Tibial artery (tissue), 4 donors: ENCODE results near the gene C5orf22.
"Not testable (repeated sequence)": the region's sequence is repeated elsewhere in the genome, so short reads cannot be mapped to it uniquely, and the experiment has no call there.

Source experiments
- DNase-seq, 2 donors: peaks; one replicate each; pipeline ENCODE4 v3.0.0-alpha.2; 2019
- H3K27ac ChIP-seq, 2 donors: fragments of 200-600 bp; sonication (generic) in 1 of 2; 1 replicate in 1 of 2; 2 replicates in 1 of 2; pipeline ENCODE4 v1.5.1; 2018 to 2019; ENCODE audit warnings: mild to moderate bottlenecking in 1 of 2
- H3K27me3 ChIP-seq, 2 donors: fragments of 200-600 bp; sonication (generic) in 1 of 2; one replicate each; pipeline versions ENCODE4 v1.5.1 to v1.6.0; 2016 to 2019
- H3K36me3 ChIP-seq, 3 donors: fragments of 200-600 bp; sonication (generic) in 2 of 3; one replicate each; pipeline ENCODE4 v1.5.1; 2016 to 2019; ENCODE audit warnings: mild to moderate bottlenecking in 2 of 3
- H3K4me1 ChIP-seq, 4 donors: fragments of 200-600 bp; sonication (generic) in 2 of 4; 1 replicate in 3 of 4; 2 replicates in 1 of 4; pipeline ENCODE4 v1.5.1; 2016 to 2019
- H3K4me3 ChIP-seq, 2 donors: fragments of 200-600 bp; sonication (generic) in 1 of 2; 1 replicate in 1 of 2; 2 replicates in 1 of 2; pipeline ENCODE4 v1.5.1; 2018 to 2019; ENCODE audit warnings: mild to moderate bottlenecking in 2 of 2
- H3K9me3 ChIP-seq, 3 donors: fragments of 200-600 bp; sonication (generic) in 1 of 3; one replicate each; pipeline ENCODE4 v1.5.1; 2016 to 2019
- CTCF ChIP-seq, 2 experiments: fragments of 200-600 bp in 1 of 2; fragments of 450-650 bp in 1 of 2; IDR thresholded peaks; one replicate each; pipeline ENCODE4 v1.5.1; 2017 to 2019; ENCODE audit warnings: antibody characterized with exemption in 2 of 2, mild to moderate bottlenecking in 1 of 2, moderate library complexity in 1 of 2
- intact Hi-C: fragments of 100-400 bp; cut with DNase I; formaldehyde crosslinking; loops from one replicate; pipeline ENCODE4 v1.15.0; 2023; ENCODE audit warnings: low total_unique reads

C5orf22 gene

GRCh38 chr5:31553863-31554262, 21.8 kb downstream of the C5orf22 start:
- DNase-seq, result no peak
- H3K4me1 ChIP-seq, result no peaks in the 10 kb centered on the region
- TF ChIP-seq CTCF (IDR thresholded peaks at IDR 0.05), result no peak
- H3K4me3 ChIP-seq, result no peak overlapping the region
- no peak overlapping the region for H3K27ac ChIP-seq
- no peaks in the 10 kb centered on the region for H3K27me3 ChIP-seq
- H3K36me3 ChIP-seq, result peaks cover 40 to 81% (median 64%) of the 10 kb centered on the region in 3 donors
- no peaks in the 10 kb centered on the region for H3K9me3 ChIP-seq
- intact Hi-C loops, result no loop called here

GRCh38 chr5:31554552-31554951, 22.5 kb downstream of the C5orf22 start:
- Histone ChIP-seq H3K27me3 (no peaks in the 10 kb centered on the region), H3K36me3 (peaks cover 34 to 74% (median 57%) of the 10 kb centered on the region in 3 donors), H3K27ac (no peak overlapping the region), H3K9me3 (no peaks in the 10 kb centered on the region), H3K4me3 (no peak overlapping the region), H3K4me1 (no peaks in the 10 kb centered on the region)
- intact Hi-C loops, result no loop called here
- DNase-seq, result no peak
- no peak for TF ChIP-seq CTCF (IDR thresholded peaks at IDR 0.05)

GRCh38 chr5:31556461-31556860, 24.4 kb downstream of the C5orf22 start:
- no peak for TF ChIP-seq CTCF (IDR thresholded peaks at IDR 0.05)
- DNase-seq, result no peak
- no peak overlapping the region for H3K27ac ChIP-seq

GRCh38 chr5:31559942-31560341, 27.8 kb downstream of the C5orf22 start:
- intact Hi-C loops, result no loop called here
- DNase-seq, result no peak
- Histone ChIP-seq H3K36me3 (peaks cover 0 to 28% (median 18%) of the 10 kb centered on the region in 3 donors), H3K27ac (no peak overlapping the region), H3K27me3 (no peaks in the 10 kb centered on the region), H3K4me1 (peaks cover 0 to 14% (median 3%) of the 10 kb centered on the region in 4 donors), H3K9me3 (no peaks in the 10 kb centered on the region), H3K4me3 (no peak overlapping the region)
- no peak for TF ChIP-seq CTCF (IDR thresholded peaks at IDR 0.05)

More at GRCh38 chr5:31556461-31556860, 24.4 kb downstream of the C5orf22 start:
- Histone ChIP-seq H3K27me3 (no peaks in the 10 kb centered on the region), H3K4me1 (no peaks in the 10 kb centered on the region), H3K4me3 (no peak overlapping the region), H3K9me3 (no peaks in the 10 kb centered on the region), H3K36me3 (peaks cover 25 to 62% (median 53%) of the 10 kb centered on the region in 3 donors)
- intact Hi-C loops, result no loop called here

GRCh38 chr5:31561946-31562345, 29.8 kb downstream of the C5orf22 start:
- H3K36me3 ChIP-seq, result peaks cover 0 to 9% (median 0%) of the 10 kb centered on the region in 3 donors
- no peak for DNase-seq
- TF ChIP-seq CTCF (IDR thresholded peaks at IDR 0.05), result no peak
- H3K9me3 ChIP-seq, result no peaks in the 10 kb centered on the region
- H3K27me3 ChIP-seq, result no peaks in the 10 kb centered on the region
- no peak overlapping the region for H3K27ac ChIP-seq
- H3K4me3 ChIP-seq, result no peak overlapping the region
- intact Hi-C loops, result no loop called here
- H3K4me1 ChIP-seq, result peaks cover 0 to 14% (median 3%) of the 10 kb centered on the region in 4 donors

- Histone ChIP-seq H3K36me3 (no peaks in the 10 kb centered on the region), H3K4me3 (no peak overlapping the region), H3K4me1 (peaks cover 0 to 14% (median 3%) of the 10 kb centered on the region in 4 donors), H3K9me3 (no peaks in the 10 kb centered on the region), H3K27me3 (no peaks in the 10 kb centered on the region), H3K27ac (no peak overlapping the region)
- no peak for DNase-seq
- TF ChIP-seq CTCF (IDR thresholded peaks at IDR 0.05), result no peak
- intact Hi-C loops, result no loop called here
Observed at GRCh38 chr5:31563216-31563615, 31.1 kb downstream of the C5orf22 start.

GRCh38 chr5:31566362-31566761, 34.3 kb downstream of the C5orf22 start:
- H3K27me3 ChIP-seq, DNase-seq, H3K9me3 ChIP-seq, H3K4me3 ChIP-seq, H3K36me3 ChIP-seq, H3K27ac ChIP-seq, intact Hi-C loops: not testable (repeated sequence)
- H3K4me1 ChIP-seq, result peaks cover 0 to 14% (median 3%) of the 10 kb centered on the region in 4 donors
